GM12878 (cell line): ENCODE data around the gene MESD.

Source experiments
- CHD2 ChIP-seq: IDR thresholded peaks from 2 replicates; pipeline ENCODE4 v1.6.1; 2011; ENCODE audit warnings: low read depth, low read length, improper control_type of control experiment, borderline replicate concordance
- CTCF ChIP-seq, 3 experiments: IDR thresholded peaks in 2 of 3; conservative IDR thresholded peaks in 1 of 3; 2 replicates each; pipeline ENCODE4 v1.5.1; 2011; ENCODE audit warnings: low read depth in 3 of 3, low read length in 3 of 3, mild to moderate bottlenecking in 3 of 3, control low read depth in 2 of 3, moderate library complexity in 2 of 3, inconsistent platforms in 1 of 3, mixed read lengths in 1 of 3; ENCODE audit not compliant: control insufficient read depth in 2 of 3, insufficient read depth in 1 of 3; ENCODE audit errors: extremely low read depth in 1 of 3
- ETV6 ChIP-seq, 2 experiments: fragments of 450-650 bp in 1 of 2; IDR thresholded peaks in 1 of 2; conservative IDR thresholded peaks in 1 of 2; 2 replicates each; pipeline ENCODE4 v1.6.1; 2014; ENCODE audit warnings: antibody characterized with exemption in 1 of 2, borderline replicate concordance in 1 of 2, low read depth in 1 of 2, mild to moderate bottlenecking in 1 of 2, moderate library complexity in 1 of 2
- EZH2 ChIP-seq: IDR thresholded peaks from 2 replicates; pipeline ENCODE4 v1.6.1; 2012; ENCODE audit warnings: low read depth, mild to moderate bottlenecking, control low read depth, inconsistent platforms, low read length, borderline replicate concordance; ENCODE audit not compliant: control insufficient read depth
- GABPA ChIP-seq: IDR thresholded peaks from 2 replicates; pipeline ENCODE4 v1.6.1; 2014; ENCODE audit warnings: antibody characterized with exemption, low read depth, mild to moderate bottlenecking, inconsistent platforms
- JUND ChIP-seq: IDR thresholded peaks from 2 replicates; pipeline ENCODE4 v1.6.1; 2012; ENCODE audit warnings: low read depth, mild to moderate bottlenecking, low read length, improper control_type of control experiment, moderate library complexity
- PBX3 ChIP-seq: IDR thresholded peaks from 2 replicates; pipeline ENCODE4 v1.6.1; 2011; ENCODE audit warnings: mild to moderate bottlenecking, low read depth, low read length, moderate library complexity; ENCODE audit not compliant: insufficient replicate concordance
- POLR2AphosphoS2 ChIP-seq: IDR thresholded peaks from 2 replicates; pipeline ENCODE4 v1.6.1; 2011; ENCODE audit warnings: low read depth, mild to moderate bottlenecking, low read length, improper control_type of control experiment, moderate library complexity
- POLR2AphosphoS5 ChIP-seq: IDR thresholded peaks from 2 replicates; pipeline ENCODE4 v1.6.1; 2011; ENCODE audit warnings: mild to moderate bottlenecking, low read length, inconsistent platforms
- SMARCA5 ChIP-seq: fragments of 450-650 bp; IDR thresholded peaks from 2 replicates; pipeline ENCODE4 v1.6.1; 2017; ENCODE audit warnings: mild to moderate bottlenecking
- SREBF2 ChIP-seq: IDR thresholded peaks from 2 replicates; pipeline ENCODE4 v1.6.1; 2012; ENCODE audit warnings: mild to moderate bottlenecking, low read length
- USF2 ChIP-seq: IDR thresholded peaks from 2 replicates; pipeline ENCODE4 v1.6.1; 2011; ENCODE audit warnings: low read depth, low read length, improper control_type of control experiment, borderline replicate concordance
- ZNF24 ChIP-seq: fragments of 450-650 bp; IDR thresholded peaks from 2 replicates; pipeline ENCODE4 v1.6.1; 2017; ENCODE audit warnings: antibody characterized with exemption, mild to moderate bottlenecking
- ZNF274 ChIP-seq: IDR thresholded peaks from one replicate; pipeline ENCODE4 v1.8.0; 2011; ENCODE audit not compliant: insufficient read length, insufficient read depth

- TF ChIP-seq CHD2 = no peak
- TF ChIP-seq POLR2AphosphoS5 = no peak
- no peak for TF ChIP-seq CTCF (IDR thresholded peaks at IDR 0.05 in 2 of 3, conservative IDR thresholded peaks at IDR 0.05 in 1 of 3; ENCODE audit: control insufficient read depth in 2 of 3, extremely low read depth in 1 of 3, insufficient read depth in 1 of 3, low read depth in 3 of 3, low read length in 3 of 3)
- TF ChIP-seq SMARCA5 = no peak
- no peak for TF ChIP-seq ZNF24
- no peak for TF ChIP-seq GABPA
- no peak for TF ChIP-seq ETV6 (conservative IDR thresholded peaks at IDR 0.05 in 1 of 2, IDR thresholded peaks at IDR 0.05 in 1 of 2; ENCODE audit: borderline replicate concordance in 1 of 2, low read depth in 1 of 2)
- TF ChIP-seq POLR2AphosphoS2 = no peak
- no peak for TF ChIP-seq ZNF274
- TF ChIP-seq JUND = no peak
- no peak for TF ChIP-seq PBX3
- no peak for TF ChIP-seq SREBF2
- TF ChIP-seq EZH2 = no peak
- TF ChIP-seq USF2 = no peak
Observed at GRCh38 chr15:80971143-80971542, 18.5 kb downstream of the MESD start.
